Activated T-cell treated with anti-CD3 and anti-CD28 coated beads for 24 hours (primary cell): ENCODE results near the gene RIN2.
"Not testable (repeated sequence)": the region's sequence is repeated elsewhere in the genome, so short reads cannot be mapped to it uniquely, and the experiment has no call there.

Source experiments
- DNase-seq: peaks from one replicate; pipeline ENCODE4 v3.0.0-alpha.2; 2020; ENCODE audit warnings: low read depth

Gene RIN2

GRCh38 chr20:19787366-19787765 lies 29.3 kb downstream of the RIN2 start:
- DNase-seq: no peak

- DNase-seq: no peak
Observed at GRCh38 chr20:19789009-19789408, 31.0 kb downstream of the RIN2 start.

DNA sequence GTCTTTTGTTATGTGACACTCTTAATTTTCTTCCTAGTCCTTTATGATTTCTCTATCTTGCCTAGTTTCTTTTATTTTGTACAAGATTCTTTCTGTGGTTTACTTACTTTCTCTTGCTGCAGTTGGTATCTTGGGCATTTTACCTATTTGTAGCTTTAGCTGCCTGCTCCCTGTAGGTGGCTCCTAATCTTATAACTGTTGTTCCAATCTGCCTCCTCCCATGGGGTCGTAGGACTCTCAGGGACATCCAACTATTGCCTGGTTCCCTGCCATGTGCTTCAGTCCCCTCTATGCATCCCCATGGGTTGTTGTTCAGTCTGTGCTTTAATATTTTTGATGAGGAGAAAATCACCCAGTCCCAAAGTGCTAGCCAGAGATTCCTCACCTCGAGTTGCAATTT lies 31.4 kb downstream of the RIN2 start:
- DNase-seq: no peak

- DNase-seq: no peak
Observed at GRCh38 chr20:19791887-19792286, 33.8 kb downstream of the RIN2 start.

- no peak for DNase-seq
Observed at GRCh38 chr20:19793716-19794115, 35.7 kb downstream of the RIN2 start.

- no peak for DNase-seq
Observed at GRCh38 chr20:19794941-19795340, 36.9 kb downstream of the RIN2 start.

DNA sequence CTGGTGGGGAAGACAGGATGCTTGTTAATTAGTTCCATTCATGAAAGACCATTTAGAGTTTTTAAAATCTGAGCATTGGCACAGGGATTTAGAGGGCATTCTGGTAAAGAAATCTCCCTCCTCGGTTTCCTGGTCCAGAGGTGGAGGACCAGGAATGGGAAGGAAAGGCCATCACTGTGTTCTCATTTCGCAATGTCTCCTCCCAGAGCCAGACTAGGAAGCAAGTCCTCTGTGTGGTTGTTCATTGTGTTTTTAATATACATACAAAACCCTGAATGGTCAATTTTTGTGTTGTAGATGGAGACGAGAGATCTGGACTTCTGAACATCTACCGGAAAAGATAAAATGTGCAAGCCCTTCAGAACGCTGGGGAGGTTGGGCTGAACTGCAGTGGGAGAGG lies 41.3 kb downstream of the RIN2 start:
- no peak for DNase-seq

- DNase-seq: no peak
Observed at GRCh38 chr20:19802099-19802491, 44.0 kb downstream of the RIN2 start.

DNA sequence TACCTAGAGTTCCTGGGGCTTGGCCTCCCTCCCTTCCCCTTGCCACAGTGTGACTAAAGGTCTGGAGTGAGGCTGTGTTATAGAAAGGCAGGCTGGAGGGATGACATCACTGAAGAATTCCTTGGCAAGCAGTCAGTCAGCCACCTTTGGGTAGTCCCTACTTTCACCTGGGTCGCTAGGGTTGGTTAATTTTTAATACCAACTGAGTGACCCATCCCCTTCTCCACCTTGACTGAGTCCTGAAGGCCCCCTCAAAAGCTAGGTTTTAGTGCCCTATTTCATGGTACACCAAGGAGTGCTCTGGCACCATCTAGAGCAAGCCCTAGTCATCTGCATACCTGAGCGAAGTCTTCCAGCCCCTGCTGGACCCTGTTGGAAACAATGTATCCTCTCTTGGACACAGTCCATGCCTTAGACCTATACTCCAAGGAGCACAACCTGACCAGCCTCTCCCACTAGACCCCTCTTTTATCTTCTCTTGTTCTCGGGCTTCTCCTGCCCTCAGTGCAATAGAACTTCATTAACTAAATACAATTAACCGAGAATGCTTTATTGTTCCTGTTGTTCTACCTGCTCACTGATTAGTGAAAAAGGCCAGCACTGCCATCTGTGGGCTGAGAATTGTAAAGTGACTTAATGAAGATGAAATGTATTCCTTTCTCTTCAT lies 44.6 kb downstream of the RIN2 start:
- DNase-seq: no peak

DNA sequence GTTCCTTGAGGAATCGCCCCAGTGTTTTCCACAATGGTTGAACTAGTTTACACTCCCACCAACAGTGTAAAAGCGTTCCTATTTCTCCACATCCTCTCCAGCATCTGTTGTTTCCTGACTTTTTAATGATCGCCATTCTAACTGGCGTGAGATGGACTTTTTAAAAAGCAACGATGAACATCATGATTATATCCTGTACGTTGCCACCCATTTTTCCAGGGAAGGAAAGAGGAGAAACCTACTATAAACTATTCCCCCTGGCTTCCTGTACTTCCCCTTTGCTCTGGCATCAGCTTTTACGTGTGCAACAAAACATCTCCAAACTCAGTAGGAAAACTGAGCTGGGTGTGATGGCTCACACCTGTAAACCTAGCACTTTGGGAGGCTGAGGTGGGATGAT lies 48.2 kb downstream of the RIN2 start:
- DNase-seq: not testable (repeated sequence)

DNA sequence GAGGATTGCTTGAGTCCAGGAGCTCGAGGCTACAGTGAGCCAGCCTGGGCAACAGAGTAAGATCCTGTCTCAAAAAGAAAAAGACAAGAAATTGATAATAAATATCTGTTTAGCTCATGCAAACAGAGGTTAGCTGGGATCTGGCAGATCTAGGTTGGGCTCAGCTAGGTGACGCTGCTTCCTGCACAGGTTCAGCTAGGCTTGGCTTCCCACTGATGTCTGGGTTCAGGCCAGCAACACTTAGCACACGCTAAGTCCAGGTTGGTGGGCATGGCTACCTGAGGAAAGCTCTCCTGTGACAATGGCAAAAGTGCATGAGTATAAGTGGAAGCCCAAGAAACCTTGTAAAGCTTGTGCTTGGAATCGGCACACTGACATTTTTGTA lies 48.7 kb downstream of the RIN2 start:
- DNase-seq: no peak

DNA sequence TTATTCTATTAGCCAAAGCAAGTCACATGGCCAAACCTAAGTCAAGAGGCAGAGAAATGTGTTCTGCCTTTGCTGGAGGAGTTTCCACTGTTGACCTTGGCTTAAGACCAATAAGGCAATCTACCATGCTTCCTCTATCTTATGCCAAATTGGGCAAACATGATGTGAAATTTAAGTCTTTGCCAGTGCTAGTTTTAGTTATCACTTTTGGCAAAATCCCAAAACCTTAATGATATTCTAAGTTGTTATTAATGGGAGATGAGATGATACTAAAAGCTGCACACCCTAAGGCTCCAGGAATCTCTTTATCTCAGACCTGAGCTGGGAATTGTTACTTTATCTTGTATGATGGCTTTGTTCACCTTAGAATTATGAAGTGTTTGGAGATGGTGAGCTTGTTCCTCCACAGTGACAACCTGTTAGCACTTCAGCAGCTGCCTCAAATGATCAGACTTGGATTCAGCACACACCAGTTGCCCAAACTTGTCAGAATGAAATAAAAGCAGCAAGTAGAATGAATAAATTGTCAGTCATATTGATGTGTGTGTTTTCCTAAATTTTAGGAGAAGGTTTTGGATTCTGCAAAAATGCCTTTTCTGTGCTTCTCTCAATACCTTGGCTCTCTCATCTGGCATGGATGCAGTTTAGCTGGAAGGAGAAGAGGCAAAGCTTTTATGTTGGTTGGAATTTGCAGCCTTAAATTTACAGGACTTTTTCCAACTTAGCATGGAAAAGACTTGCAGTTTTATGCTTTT lies 49.3 kb downstream of the RIN2 start:
- no peak for DNase-seq
